HCT116 (cell line): ENCODE results near the gene PPP1CC. TPM values are rescaled to one million over a fixed set of nuclear protein-coding genes. Genes with fewer than 3 reads are reported as not detected.

Source experiments
- ATAC-seq: fragments of 200-7000 bp; cut with Tn5 transposase; 2 replicates; pipeline ENCODE4 v1.9.1; 2020; ENCODE audit warnings: mild to moderate bottlenecking, moderate library complexity
- BruUV-seq: library from RNA; stranded (reverse); fragments of 400-500 nt; replicated peaks from 2 replicates; lab custom pipeline; 2021; lab: Mats Ljungman, UMichigan
- CTCF ChIA-PET: fragments of 300-600 bp; sonication (Branson Sonifier 250); formaldehyde crosslinking; loops from one replicate; lab custom pipeline; 2021; ENCODE audit warnings: antibody characterized with exemption; lab: Charles Lee
- POLR2A ChIA-PET: fragments of 300-600, 350-600 bp; sonication (Branson Sonifier 250); formaldehyde crosslinking; loops from one replicate; lab custom pipeline; 2021; ENCODE audit warnings: antibody characterized with exemption; lab: Charles Lee
- RAD21 ChIA-PET, 2 experiments: fragments of 300-600 bp; sonication (Branson Sonifier 250); formaldehyde crosslinking; loops; one replicate each; lab custom pipeline; 2023; ENCODE audit warnings: low total read pairs in 2 of 2; ENCODE audit not compliant: uncharacterized antibody in 2 of 2, unreplicated experiment in 2 of 2, low non-redundant PET in 1 of 2; lab: Charles Lee
- DNase-seq: peaks from one replicate; pipeline ENCODE4 v3.0.0-alpha.2; 2010; ENCODE audit warnings: low read depth, low spot score
- H2AFZ ChIP-seq: fragments of 200-600 bp; shearing (Covaris generic), sonication (generic); 2 replicates; pipeline ENCODE4 v1.6.1; 2017; ENCODE audit warnings: low read depth, mixed run types, mixed read lengths, antibody characterized with exemption, low read length; ENCODE audit not compliant: poor library complexity, severe bottlenecking
- H3K27ac ChIP-seq: 2 replicates; pipeline ENCODE4 v1.5.1; 2012; ENCODE audit warnings: low read depth, low read length
- H3K27me3 ChIP-seq: fragments of 200-600 bp; sonication (generic); 2 replicates; pipeline ENCODE4 v1.6.1; 2016; ENCODE audit warnings: mixed run types, low read length, mixed read lengths; ENCODE audit not compliant: insufficient read depth
- H3K36me3 ChIP-seq, 2 experiments: fragments of 200-500 bp in 1 of 2; fragments of 200-600 bp in 1 of 2; sonication (Bioruptor generic) in 1 of 2; sonication (generic) in 1 of 2; 2 replicates each; pipeline versions ENCODE4 v1.5.1 to v1.6.1; 2014 to 2016; ENCODE audit warnings: low read length in 2 of 2, inconsistent platforms in 1 of 2, mixed read lengths in 1 of 2, mixed run types in 1 of 2; ENCODE audit not compliant: insufficient read depth in 2 of 2, control insufficient read depth in 1 of 2
- H3K4me1 ChIP-seq, 2 experiments: fragments of 200-600 bp in 1 of 2; sonication (generic) in 1 of 2; 2 replicates each; pipeline versions ENCODE4 v1.5.1 to v1.6.1; 2012 to 2017; ENCODE audit warnings: low read length in 2 of 2, inconsistent platforms in 1 of 2, mild to moderate bottlenecking in 1 of 2, mixed read lengths in 1 of 2, mixed run types in 1 of 2, moderate library complexity in 1 of 2; ENCODE audit not compliant: insufficient read depth in 2 of 2, control insufficient read depth in 1 of 2
- H3K4me2 ChIP-seq: fragments of 200-600 bp; sonication (generic); 2 replicates; pipeline ENCODE4 v1.6.1; 2017; ENCODE audit warnings: mixed run types, low read length, mixed read lengths
- H3K4me3 ChIP-seq, 2 experiments: fragments of 200-600 bp in 1 of 2; sonication (generic) in 1 of 2; replicated peaks in 1 of 2; 2 replicates each; pipeline ENCODE4 v1.5.1; 2011 to 2016; ENCODE audit warnings: low read length in 2 of 2, control low read depth in 1 of 2, low read depth in 1 of 2, mild to moderate bottlenecking in 1 of 2, mixed read lengths in 1 of 2, mixed run types in 1 of 2
- H3K79me2 ChIP-seq: fragments of 200-600 bp; sonication (generic); 2 replicates; pipeline ENCODE4 v1.6.1; 2017; ENCODE audit warnings: mild to moderate bottlenecking, mixed run types, low read length, moderate library complexity, mixed read lengths; ENCODE audit not compliant: insufficient read depth
- H3K9ac ChIP-seq: fragments of 200-600 bp; sonication (generic); 2 replicates; pipeline ENCODE4 v1.6.1; 2016; ENCODE audit warnings: low read length, mixed read lengths
- H3K9me2 ChIP-seq: fragments of 200-600 bp; sonication (generic), shearing (Covaris generic); 2 replicates; pipeline ENCODE4 v1.6.1; 2017; ENCODE audit warnings: mixed run types, mild to moderate bottlenecking, moderate library complexity; ENCODE audit not compliant: insufficient read depth
- H3K9me3 ChIP-seq, 2 experiments: fragments of 200-500 bp in 1 of 2; fragments of 200-600 bp in 1 of 2; sonication (Bioruptor generic) in 1 of 2; sonication (generic) in 1 of 2; 2 replicates each; pipeline ENCODE4 v1.6.1; 2014 to 2017; ENCODE audit warnings: low read length in 2 of 2, mixed read lengths in 2 of 2, inconsistent platforms in 1 of 2, low read depth in 1 of 2, mild to moderate bottlenecking in 1 of 2, mixed run types in 1 of 2, moderate library complexity in 1 of 2; ENCODE audit not compliant: control insufficient read depth in 1 of 2, insufficient read depth in 1 of 2
- H4K20me1 ChIP-seq: fragments of 200-600 bp; sonication (generic), shearing (Covaris generic); 2 replicates; pipeline ENCODE4 v1.6.1; 2017; ENCODE audit warnings: mixed run types, mild to moderate bottlenecking, moderate library complexity; ENCODE audit not compliant: insufficient read depth
- ATF3 ChIP-seq: IDR thresholded peaks from 2 replicates; pipeline ENCODE4 v1.6.1; 2012
- CBX3 ChIP-seq: IDR thresholded peaks from 2 replicates; pipeline ENCODE4 v1.6.1; 2012; ENCODE audit warnings: low read depth
- CEBPB ChIP-seq: IDR thresholded peaks from 2 replicates; pipeline ENCODE4 v1.6.1; 2012; ENCODE audit warnings: low read depth
- CTCF ChIP-seq, 3 experiments: fragments of 200-600 bp in 1 of 3; sonication (generic) in 1 of 3; IDR thresholded peaks in 2 of 3; conservative IDR thresholded peaks in 1 of 3; 2 replicates each; pipeline ENCODE4 v1.5.1; 2012 to 2017; ENCODE audit warnings: low read depth in 2 of 3, low read length in 2 of 3, antibody characterized with exemption in 1 of 3, borderline replicate concordance in 1 of 3, control low read depth in 1 of 3, mild to moderate bottlenecking in 1 of 3, mixed read lengths in 1 of 3, mixed run types in 1 of 3, moderate library complexity in 1 of 3; ENCODE audit not compliant: insufficient read depth in 1 of 3
- EGR1 ChIP-seq: IDR thresholded peaks from 2 replicates; pipeline ENCODE4 v1.6.1; 2012; ENCODE audit warnings: low read depth
- ELF1 ChIP-seq: IDR thresholded peaks from 2 replicates; pipeline ENCODE4 v1.6.1; 2012; ENCODE audit warnings: low read depth, borderline replicate concordance
- EZH2 ChIP-seq: fragments of 200-600 bp; sonication (generic); IDR thresholded peaks from 2 replicates; pipeline ENCODE4 v1.6.1; 2017; ENCODE audit warnings: antibody characterized with exemption, mixed run types
- FOSL1 ChIP-seq: IDR thresholded peaks from 2 replicates; pipeline ENCODE4 v1.6.1; 2012; ENCODE audit warnings: low read depth
- JUND ChIP-seq: IDR thresholded peaks from 2 replicates; pipeline ENCODE4 v1.6.1; 2012
- MAX ChIP-seq: IDR thresholded peaks from 2 replicates; pipeline ENCODE4 v1.6.1; 2012
- POLR2A ChIP-seq: IDR thresholded peaks from 2 replicates; pipeline ENCODE4 v1.7.0; 2011; ENCODE audit warnings: borderline replicate concordance; ENCODE audit not compliant: insufficient read depth, insufficient read length; ENCODE audit errors: extremely low read depth
- RAD21 ChIP-seq: IDR thresholded peaks from 2 replicates; pipeline ENCODE4 v1.6.1; 2012; ENCODE audit warnings: low read depth, mild to moderate bottlenecking
- REST ChIP-seq: IDR thresholded peaks from 2 replicates; pipeline ENCODE4 v1.6.1; 2012; ENCODE audit warnings: low read depth
- SIN3A ChIP-seq: IDR thresholded peaks from 2 replicates; pipeline ENCODE4 v1.6.1; 2012; ENCODE audit warnings: low read depth
- SP1 ChIP-seq: IDR thresholded peaks from 2 replicates; pipeline ENCODE4 v1.6.1; 2012; ENCODE audit warnings: low read depth
- TCF7L2 ChIP-seq: IDR thresholded peaks from 2 replicates; pipeline ENCODE4 v1.7.0; 2011; ENCODE audit warnings: borderline replicate concordance, inconsistent platforms; ENCODE audit not compliant: insufficient read depth, insufficient read length; ENCODE audit errors: extremely low read depth
- YY1 ChIP-seq: IDR thresholded peaks from 2 replicates; pipeline ENCODE4 v1.6.1; 2011; ENCODE audit warnings: low read length, low read depth, moderate library complexity, mild to moderate bottlenecking; ENCODE audit not compliant: insufficient replicate concordance; ENCODE audit errors: extremely low read depth
- ZBTB33 ChIP-seq: IDR thresholded peaks from 2 replicates; pipeline ENCODE4 v1.6.1; 2011; ENCODE audit warnings: mild to moderate bottlenecking, low read length, moderate library complexity; ENCODE audit not compliant: insufficient replicate concordance; ENCODE audit errors: extremely low read depth
- ZNF274 ChIP-seq: fragments of 200-500 bp; sonication (Bioruptor generic); IDR thresholded peaks from 2 replicates; pipeline ENCODE4 v1.6.1; 2014; ENCODE audit warnings: mild to moderate bottlenecking, low read depth, low read length, inconsistent platforms
- intact Hi-C: fragments of 100-400 bp; cut with micrococcal nuclease; formaldehyde crosslinking; loops from 2 replicates; pipeline ENCODE4 v1.10.0; 2022
- total RNA-seq: library from RNA; stranded (reverse); gene quantifications from one replicate; pipeline ENCODE4 v1.2.1, GENCODE V29; 2021; ENCODE audit not compliant: unreplicated experiment

The PPP1CC gene
- total RNA-seq, 1 experiment from 2014 or later, result 248 TPM

- intact Hi-C loops, result no loop called here
- ChIA-PET CTCF (no interaction called here), POLR2A (no interaction called here), RAD21 (no interaction called here)
- H3K4me2 ChIP-seq, result no peak overlapping the region
- no TSS peak for BruUV-seq
- no peaks in the 10 kb centered on the region for H3K79me2 ChIP-seq
- H2AFZ ChIP-seq, result no peak overlapping the region
- no peaks in the 10 kb centered on the region for H3K27me3 ChIP-seq
- no peaks in the 10 kb centered on the region for H3K9me2 ChIP-seq
- DNase-seq (no peak), ATAC-seq (no peak)
- H3K4me1 ChIP-seq, result no peaks in the 10 kb centered on the region
- no peak for TF ChIP-seq CBX3
- TF ChIP-seq ZBTB33, result no peak
- no peak for TF ChIP-seq ZNF274
- no peak for TF ChIP-seq REST
- no peak for TF ChIP-seq TCF7L2
- no peak for TF ChIP-seq ELF1
- no peak for TF ChIP-seq JUND
- no peak for TF ChIP-seq ATF3
- no peak for TF ChIP-seq FOSL1
- no peak for TF ChIP-seq RAD21
- no peak for TF ChIP-seq CEBPB
- no peak for TF ChIP-seq SP1
- TF ChIP-seq POLR2A, result no peak
- no peak for TF ChIP-seq EGR1
- TF ChIP-seq YY1, result no peak
- TF ChIP-seq EZH2, result no peak
- TF ChIP-seq MAX, result no peak
- TF ChIP-seq SIN3A, result no peak
- no peak for TF ChIP-seq CTCF (IDR thresholded peaks at IDR 0.05 in 2 of 3, conservative IDR thresholded peaks at IDR 0.05 in 1 of 3; ENCODE audit: borderline replicate concordance in 1 of 3, insufficient read depth in 1 of 3, low read depth in 2 of 3, low read length in 2 of 3)
- H3K4me3 ChIP-seq, result no peak overlapping the region
- H3K27ac ChIP-seq, result no peak overlapping the region
- H3K9me3 ChIP-seq, result no peaks in the 10 kb centered on the region
- no peaks in the 10 kb centered on the region for H4K20me1 ChIP-seq
- H3K36me3 ChIP-seq, result no peaks in the 10 kb centered on the region
- H3K9ac ChIP-seq, result no peak overlapping the region
Observed at GRCh38 chr12:110774824-110775223, 32.1 kb upstream of the PPP1CC start.
